SK-N-MC (cell line): ENCODE results near the gene CUX1.
"Not testable (repeated sequence)": the region's sequence is repeated elsewhere in the genome, so short reads cannot be mapped to it uniquely, and the experiment has no call there.

ENCODE experiments used
- EZH2 ChIP-seq: fragments of 200-600 bp; sonication (generic); IDR thresholded peaks from one replicate; pipeline ENCODE4 v1.6.1; 2017; ENCODE audit warnings: antibody characterized with exemption
- FOXP2 ChIP-seq: optimal IDR thresholded peaks from 2 replicates; pipeline ENCODE3; 2011; ENCODE audit warnings: mild to moderate bottlenecking, moderate library complexity; ENCODE audit not compliant: insufficient read depth; ENCODE audit errors: extremely low read length, control extremely low read depth
- POLR2AphosphoS5 ChIP-seq: IDR thresholded peaks from 2 replicates; pipeline ENCODE4 v1.6.1; 2012; ENCODE audit warnings: mild to moderate bottlenecking, low read depth, low read length, borderline replicate concordance

- not testable (repeated sequence) for TF ChIP-seq EZH2, POLR2AphosphoS5, FOXP2
Measured at GRCh38 chr7:101929911-101930310, 112.5 kb downstream of the CUX1 start.
